ENCODE measurements around the gene CTXN1.
"Not testable (repeated sequence)": the region's sequence is repeated elsewhere in the genome, so short reads cannot be mapped to it uniquely, and the experiment has no call there.

CTXN1 gene

DNA sequence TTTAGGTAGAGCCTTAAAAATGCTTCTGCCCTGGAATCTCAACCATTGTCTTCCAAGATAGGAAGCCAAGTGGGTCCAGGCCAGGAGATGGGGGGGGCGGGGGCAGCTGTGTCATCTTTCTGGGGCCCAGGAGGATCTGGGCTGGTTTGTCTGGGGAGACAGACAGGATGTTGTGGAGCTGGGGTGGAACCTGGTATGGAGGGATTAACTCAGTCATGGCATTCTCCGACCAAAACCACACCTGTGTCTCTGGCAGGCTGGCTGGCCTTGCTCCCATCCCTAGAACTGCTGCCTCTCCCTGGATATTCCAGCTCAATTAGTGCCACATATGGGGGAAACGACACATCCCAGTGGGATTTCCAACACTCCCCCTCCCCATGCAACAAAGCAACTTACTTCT is 25.0 kb downstream of the CTXN1 start:
- TF ChIP-seq, protein P1, sequence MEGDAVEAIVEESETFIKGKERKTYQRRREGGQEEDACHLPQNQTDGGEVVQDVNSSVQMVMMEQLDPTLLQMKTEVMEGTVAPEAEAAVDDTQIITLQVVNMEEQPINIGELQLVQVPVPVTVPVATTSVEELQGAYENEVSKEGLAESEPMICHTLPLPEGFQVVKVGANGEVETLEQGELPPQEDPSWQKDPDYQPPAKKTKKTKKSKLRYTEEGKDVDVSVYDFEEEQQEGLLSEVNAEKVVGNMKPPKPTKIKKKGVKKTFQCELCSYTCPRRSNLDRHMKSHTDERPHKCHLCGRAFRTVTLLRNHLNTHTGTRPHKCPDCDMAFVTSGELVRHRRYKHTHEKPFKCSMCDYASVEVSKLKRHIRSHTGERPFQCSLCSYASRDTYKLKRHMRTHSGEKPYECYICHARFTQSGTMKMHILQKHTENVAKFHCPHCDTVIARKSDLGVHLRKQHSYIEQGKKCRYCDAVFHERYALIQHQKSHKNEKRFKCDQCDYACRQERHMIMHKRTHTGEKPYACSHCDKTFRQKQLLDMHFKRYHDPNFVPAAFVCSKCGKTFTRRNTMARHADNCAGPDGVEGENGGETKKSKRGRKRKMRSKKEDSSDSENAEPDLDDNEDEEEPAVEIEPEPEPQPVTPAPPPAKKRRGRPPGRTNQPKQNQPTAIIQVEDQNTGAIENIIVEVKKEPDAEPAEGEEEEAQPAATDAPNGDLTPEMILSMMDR (IDR thresholded peaks at IDR 0.05; ENCODE audit: low read depth, low read length) = no peak
- no peak overlapping the region for H3K4me3 ChIP-seq (ENCODE audit: low read depth, low read length)

DNA sequence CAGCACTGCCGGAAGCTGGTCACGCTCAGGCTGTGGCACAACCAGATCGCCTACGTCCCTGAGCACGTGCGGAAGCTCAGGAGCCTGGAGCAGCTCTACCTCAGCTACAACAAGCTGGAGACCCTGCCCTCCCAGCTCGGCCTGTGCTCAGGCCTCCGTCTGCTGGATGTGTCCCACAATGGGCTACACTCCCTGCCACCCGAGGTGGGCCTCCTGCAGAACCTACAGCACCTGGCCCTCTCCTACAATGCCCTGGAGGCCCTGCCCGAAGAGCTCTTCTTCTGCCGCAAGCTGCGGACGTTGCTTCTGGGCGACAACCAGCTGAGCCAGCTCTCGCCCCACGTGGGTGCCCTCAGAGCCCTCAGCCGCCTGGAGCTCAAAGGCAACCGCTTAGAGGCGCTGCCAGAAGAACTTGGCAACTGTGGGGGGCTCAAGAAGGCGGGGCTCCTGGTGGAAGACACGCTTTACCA is 25.5 kb downstream of the CTXN1 start:
- TF ChIP-seq, protein P1 (IDR thresholded peaks at IDR 0.05; ENCODE audit: low read depth, low read length) = no peak

DNA sequence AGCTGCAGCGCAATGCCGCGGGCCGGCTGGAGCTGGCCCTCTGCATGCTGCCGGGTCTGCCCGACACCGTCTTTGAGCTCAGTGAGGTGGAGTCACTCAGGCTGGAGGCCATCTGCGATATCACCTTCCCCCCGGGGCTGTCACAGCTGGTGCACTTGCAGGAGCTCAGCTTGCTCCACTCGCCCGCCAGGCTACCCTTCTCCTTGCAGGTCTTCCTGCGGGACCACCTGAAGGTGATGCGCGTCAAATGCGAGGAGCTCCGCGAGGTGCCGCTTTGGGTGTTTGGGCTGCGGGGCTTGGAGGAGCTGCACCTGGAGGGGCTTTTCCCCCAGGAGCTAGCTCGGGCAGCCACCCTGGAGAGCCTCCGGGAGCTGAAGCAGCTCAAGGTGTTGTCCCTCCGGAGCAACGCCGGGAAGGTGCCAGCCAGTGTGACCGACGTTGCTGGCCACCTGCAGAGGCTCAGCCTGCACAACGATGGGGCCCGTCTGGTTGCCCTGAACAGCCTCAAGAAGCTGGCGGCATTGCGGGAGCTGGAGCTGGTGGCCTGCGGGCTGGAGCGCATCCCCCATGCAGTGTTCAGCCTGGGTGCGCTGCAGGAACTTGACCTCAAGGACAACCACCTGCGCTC is 26.1 kb downstream of the CTXN1 start:
- H3K4me3 ChIP-seq (ENCODE audit: low read depth, low read length) = no peak overlapping the region
- TF ChIP-seq, protein P1 (IDR thresholded peaks at IDR 0.05; ENCODE audit: low read depth, low read length) = no peak

More for the DNA sequence above, 25.5 kb downstream of the CTXN1 start:
- H3K4me3 ChIP-seq (ENCODE audit: low read depth, low read length) = no peak overlapping the region

DNA sequence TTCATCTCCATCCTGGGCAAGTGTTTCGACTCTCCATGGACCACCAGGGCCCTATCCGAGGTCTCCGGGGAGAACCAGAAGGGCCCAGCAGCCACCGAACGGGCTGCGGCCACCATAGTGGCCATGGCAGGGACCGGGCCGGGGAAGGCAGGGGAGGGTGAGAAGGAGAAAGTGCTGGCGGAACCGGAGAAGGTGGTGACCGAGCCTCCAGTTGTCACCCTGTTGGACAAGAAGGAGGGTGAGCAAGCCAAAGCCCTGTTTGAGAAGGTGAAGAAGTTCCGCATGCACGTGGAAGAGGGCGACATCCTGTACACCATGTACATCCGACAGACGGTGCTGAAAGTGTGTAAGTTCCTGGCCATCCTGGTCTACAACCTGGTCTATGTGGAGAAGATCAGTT is 27.0 kb downstream of the CTXN1 start:
- TF ChIP-seq, protein P1 (IDR thresholded peaks at IDR 0.05; ENCODE audit: low read depth, low read length) = no peak
- H3K4me3 ChIP-seq (ENCODE audit: low read depth, low read length) = no peak overlapping the region

DNA sequence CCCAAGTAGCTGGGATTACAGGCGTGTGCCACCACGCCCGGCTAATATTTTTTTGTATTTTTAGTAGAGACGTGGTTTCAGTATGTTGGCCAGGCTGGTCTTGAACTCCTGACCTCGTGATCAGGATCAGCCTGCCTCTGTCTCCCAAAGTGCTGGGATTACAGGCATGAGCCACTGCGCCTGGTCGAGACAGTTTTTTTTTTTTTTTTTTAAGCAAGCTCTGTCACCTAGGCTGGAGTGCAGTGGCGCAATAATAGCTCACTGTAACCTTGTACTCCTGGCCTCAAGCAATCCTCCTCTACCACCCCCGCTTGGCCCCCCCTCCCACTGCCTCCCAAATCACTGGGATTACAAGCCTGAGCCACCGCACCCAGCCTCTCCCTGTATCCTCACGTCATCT is 28.6 kb downstream of the CTXN1 start:
- no peak overlapping the region for H3K4me3 ChIP-seq (ENCODE audit: low read depth, low read length)
- TF ChIP-seq, protein P1 (IDR thresholded peaks at IDR 0.05; ENCODE audit: low read depth, low read length) = no peak

DNA sequence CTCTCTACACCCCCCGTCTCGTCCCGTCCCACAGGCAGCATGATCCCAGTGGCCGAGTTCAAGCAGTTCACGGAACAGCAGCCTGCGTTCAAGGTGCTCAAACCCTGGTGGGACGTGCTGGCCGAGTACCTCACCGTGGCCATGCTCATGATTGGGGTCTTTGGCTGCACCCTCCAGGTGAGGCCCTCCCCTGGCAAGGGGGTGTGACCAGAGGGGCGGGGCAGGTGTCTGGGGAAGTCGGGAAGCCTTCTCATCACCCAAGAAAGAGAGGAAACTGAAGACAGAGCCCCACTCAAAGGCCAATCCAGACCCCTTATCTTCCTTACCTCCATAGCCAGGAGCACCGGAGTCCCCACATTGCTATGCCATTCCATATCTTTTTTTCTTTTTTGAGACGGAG is 30.4 kb downstream of the CTXN1 start:
- TF ChIP-seq, protein P1 (IDR thresholded peaks at IDR 0.05; ENCODE audit: low read depth, low read length) = no peak
- H3K4me3 ChIP-seq (ENCODE audit: low read depth, low read length) = no peak overlapping the region

DNA sequence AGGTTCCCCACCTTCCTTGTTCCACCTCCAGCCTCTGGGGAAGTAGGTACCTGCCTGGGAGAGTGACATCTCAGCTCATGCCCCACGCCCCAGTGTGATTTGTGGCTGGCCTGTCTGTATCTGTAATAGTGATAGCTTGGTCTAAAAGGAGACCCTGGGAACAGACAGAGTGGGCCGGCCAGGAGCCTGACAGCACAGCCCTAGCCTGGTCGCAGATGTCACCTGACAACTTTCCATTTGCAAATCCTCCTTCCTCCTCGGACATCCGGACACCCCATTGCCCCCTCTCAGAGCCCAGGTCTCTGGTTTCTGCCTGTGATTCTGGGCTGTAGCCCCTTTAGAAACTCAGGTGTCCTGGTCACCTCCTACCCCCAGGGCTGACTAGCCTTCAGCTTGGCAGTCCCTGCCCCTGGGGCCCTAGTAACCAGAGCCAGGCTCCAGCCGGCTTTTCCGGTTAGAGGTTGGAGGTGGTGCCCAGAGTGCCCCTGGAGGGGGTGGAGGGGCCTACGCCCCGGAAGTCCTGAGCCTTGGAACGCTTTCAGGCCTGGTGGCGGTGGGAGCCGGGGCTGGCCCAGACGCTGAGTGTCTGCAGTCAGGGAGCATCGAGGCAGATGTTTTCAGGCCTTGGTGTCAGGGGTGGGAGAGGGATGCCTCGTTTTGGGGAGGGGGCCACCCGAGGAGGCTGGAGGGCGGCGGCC is 31.2 kb downstream of the CTXN1 start:
- H3K4me3 ChIP-seq (ENCODE audit: low read depth, low read length) = no peak overlapping the region
- TF ChIP-seq, protein P1 (IDR thresholded peaks at IDR 0.05; ENCODE audit: low read depth, low read length) = no peak

DNA sequence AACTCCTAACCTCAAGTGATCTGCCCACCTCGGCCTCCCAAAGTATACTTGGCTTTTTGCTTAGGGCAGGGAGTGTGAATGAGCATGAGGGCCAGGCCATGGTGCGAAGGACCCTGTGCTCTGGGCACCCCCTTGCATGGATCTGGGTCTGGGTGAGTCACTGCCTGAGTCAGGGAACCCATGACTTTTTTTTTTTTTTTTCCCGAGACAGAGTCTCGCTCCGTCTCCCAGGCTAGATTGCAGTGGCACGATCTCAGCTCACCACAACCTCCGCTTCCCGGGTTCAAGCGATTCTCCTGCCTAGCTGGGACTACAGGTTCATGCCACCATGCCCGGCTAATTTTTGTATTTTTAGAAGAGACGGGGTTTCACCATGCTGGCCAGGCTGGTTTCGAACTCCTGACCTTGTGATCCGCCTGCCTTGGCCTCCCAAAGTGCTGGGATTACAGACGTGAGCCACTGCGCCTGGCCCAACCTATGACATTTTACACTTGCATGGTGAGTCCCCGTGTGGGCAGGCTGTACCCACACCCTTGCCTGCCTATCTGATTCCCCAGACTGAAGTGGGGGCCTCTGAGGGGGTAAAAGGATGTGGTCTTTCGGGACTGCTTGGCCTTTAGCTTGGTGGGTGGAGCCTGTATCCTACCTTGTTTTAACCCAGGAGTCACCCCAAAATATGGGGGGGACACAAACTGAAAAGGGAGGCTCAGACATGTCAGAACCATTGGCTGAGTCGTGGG is 32.4 kb downstream of the CTXN1 start:
- H3K4me3 ChIP-seq (ENCODE audit: low read depth, low read length) = not testable (repeated sequence)

Data from WI38 (cell line).